Measurements from ENCODE around the gene LRRN2.

The LRRN2 gene

DNA sequence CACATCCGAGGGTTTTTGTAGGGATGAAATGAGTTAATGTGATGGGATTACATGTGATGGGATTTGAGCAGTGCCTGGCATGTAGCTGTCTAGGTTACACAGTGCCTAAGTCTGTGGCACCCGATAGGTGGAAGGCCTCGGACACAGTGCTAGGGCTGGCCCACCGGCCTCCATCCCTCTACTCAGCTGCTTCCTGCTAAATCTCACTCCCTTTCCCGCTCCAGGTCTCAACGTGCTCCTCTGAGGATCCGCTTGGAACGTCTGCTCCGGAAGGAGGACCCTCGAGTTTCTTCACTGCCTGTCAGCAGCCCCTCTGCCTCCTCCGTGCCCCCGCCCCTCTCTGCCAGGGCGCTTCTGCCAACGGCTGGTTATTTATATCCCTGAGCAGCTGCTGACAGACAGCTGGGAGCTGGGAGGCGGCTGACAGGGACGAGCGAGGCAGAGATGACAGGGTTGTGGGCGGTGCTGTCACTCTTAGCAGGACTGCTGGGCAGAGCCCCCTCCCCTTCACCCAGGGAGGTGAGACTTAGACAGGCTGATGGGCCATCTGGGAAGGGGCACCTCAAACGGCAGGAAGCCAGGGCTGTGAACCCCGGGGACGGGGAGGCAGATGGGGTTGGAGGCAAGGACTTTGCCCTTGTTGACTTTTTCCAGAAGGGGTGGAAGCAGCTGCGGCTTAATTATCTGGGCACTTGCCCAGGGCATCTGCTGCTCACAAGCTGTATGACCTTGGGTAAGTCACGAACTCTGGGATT, 26.6 kb upstream of the LRRN2 start:
- peak; percentile 98 for DNase-seq

DNA sequence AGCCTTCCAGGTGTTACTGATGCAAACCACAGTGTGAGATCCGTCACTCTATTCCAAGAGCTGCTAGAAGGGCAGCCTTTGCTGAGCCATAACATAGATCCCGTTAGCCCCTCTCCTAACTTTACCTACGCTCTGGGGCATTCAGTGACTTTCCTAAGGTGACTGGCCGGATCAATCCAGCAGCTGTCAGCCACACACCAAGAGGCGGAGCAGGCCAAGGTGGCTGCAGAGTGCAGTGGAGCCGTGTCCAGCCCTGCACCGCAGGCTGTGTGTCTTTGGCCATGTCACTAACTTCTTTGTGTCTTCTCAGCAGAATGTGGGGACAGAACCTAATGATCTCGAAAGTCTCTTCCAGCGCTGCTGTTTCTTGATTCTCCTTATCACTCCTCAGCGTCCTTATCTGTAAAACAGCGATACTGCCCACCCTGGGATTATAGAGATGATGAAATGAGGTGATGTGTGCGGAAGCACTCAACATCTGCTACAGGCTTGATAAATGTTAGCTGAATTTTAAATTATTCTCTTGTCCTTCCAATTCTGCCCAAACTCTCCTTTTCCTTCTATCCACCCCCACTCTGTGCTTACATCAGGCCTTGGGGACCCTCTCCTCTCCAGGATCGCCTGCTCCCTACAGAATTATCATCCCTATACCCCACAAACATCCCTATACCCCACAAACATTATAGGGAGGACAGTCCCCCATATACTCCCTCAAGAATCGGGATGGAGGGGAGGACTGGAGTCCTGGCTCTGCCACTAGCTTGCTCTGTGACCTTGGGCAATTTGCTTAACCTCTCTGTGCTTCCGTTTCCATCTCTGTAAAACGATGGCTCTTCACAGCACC, 25.8 kb upstream of the LRRN2 start:
- no peak for DNase-seq

DNA sequence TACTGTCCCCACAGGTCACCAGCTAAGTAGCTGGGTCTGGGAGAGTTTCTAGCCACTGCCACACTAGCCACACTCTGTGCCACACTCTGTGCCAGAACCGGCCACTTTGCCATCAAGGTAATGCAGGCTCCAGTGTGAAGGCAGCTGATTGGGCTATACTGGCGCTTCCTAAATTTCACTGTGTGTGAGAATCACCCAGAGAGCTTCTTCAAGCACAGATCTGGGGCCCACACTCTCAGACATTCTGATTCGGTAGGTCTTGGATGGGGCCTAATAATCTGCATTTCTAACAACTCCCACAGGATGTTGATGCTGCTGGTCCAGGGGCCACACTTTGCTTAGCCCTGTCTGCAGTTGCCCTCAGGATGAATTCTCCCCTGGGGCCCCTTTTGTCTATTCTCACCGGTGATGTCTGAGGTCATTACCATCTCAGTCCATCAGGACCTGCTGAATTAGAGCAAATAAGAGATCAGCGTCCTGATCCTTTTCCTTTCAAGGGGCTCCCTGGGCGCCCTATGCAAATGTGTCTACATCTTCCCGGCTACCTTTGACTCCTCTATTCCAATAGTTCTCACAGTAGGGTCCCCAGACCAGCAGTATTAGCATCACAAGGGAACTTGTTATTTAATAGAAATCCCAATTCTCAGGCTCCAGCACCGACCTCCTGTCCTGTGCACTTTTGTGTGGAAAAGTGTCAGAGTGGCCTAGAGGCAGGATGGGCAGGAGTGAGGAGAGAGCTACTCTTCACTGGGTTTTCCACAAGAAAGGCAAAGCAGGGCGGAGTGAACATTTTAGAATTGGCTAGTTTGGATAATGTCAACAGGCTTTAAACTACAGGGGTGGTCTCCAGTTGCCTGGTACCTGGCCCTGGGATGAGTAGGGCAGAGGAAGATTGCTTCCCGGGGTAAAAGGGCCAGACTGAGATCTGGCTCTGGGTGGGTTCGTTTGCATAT, 24.7 kb upstream of the LRRN2 start:
- no peak for DNase-seq

DNA sequence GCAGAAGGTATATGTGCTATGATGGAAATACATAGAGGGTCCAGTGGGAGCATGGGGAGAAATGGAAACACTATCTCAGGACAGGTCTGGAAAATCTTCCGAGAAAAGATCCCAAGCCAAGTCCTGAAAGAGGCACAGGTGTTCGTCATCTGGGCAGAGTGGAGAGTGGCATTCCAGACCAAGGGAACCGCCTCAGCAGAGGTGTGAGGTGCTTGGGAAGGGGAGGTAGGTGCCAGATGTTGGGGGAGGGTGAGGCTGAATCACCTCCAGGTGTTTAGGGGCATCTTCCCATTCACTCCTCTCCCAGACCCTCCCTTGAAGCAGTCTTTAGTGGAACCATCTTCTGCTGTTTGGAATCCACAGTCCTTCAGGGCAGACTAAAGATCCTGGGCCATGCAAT, 23.5 kb upstream of the LRRN2 start:
- no peak for DNase-seq

DNA sequence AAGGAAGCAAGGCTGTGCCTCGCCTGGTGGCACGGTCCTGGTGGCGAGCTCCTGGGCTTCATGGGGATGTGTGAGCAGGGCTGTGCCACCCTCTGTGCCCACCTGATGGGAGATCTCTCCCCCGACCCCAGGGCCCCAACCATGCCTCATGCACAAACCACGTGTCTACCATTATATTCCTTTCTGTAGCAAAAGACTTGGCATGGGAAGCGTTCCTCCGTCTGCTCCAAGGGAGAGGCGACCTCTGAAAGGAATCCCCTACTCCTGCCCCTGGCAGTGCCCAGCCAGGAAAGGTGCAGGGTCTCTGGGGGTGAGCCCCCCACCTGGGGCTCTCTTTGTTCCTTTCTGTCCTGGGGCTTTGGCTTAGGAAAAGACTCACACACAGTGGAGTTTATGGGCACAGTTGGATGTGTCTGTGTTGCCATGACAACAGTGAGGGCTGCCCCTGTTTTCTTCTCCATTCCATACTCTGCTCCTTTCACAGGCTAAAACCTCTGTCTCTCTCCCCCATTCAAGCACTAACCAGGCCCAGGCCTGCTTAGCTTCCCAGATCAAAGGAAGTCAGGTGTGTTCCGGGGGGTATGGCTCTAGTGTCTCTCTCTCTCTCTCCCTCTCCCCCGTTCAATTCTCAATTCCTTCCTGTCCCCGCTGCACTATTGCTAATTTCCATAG, 21.4 kb upstream of the LRRN2 start:
- peak; percentile 15 for DNase-seq

DNA sequence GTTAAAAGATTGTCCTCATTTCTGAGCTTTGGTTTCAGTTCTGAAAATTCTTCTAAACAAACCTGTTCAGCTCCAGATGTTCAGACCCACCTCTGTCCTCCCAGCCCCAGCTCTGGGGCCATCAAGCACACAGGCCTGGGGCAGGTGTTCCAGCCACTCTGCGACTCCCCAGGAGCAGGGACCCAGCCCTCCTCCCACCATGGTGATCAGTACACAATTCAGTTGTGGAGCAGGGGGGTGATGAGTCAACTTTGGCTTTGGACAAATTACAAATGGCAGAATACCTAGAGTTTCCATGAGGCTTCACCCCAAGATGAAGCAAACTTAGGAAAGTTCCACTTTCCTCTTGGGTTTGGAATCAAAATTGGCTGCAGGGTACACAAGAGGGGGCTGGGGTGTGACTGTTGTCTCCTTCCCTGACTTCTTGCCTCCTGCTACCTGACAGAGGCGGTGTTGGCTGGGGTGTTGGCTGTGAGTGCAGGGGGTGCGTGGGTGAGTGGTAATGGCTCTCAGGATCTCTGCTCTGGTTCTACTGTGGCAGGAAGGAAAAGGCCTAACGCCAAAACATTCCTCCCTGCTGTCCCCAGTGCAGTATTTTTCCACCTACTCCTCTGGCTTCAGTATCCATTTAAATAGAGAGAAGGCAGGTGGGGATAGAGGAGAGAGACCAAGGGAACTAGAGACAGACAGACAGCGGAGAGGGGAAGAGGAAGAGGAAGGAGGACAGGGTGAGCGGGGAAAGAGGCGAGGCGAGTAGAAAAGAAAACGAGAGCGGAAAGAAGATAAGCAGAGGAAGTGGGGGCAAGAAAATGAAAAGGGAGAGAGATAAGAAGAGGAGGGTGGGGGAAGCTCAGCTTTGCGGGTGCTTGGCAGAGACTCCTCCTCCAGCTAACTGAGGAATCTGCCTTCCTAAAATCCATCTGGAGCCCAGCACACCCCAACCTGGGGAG, 20.6 kb upstream of the LRRN2 start:
- no peak for DNase-seq

DNA sequence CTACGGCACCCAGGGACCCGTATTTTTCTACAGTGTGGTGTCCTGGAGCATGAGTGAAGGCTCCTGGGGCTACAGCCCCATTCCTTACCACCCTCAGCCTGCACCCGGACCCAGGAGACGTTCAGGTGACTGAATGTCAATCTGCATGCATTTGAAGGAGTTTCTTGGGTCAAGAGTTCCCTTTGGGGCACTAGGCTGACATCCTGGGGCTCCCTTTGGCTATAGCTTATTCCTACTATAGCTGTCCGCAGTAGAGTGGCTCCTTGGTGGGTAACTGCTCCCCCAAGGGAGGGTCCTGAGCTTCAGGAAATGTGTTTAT, 19.9 kb upstream of the LRRN2 start:
- no peak for DNase-seq

DNA sequence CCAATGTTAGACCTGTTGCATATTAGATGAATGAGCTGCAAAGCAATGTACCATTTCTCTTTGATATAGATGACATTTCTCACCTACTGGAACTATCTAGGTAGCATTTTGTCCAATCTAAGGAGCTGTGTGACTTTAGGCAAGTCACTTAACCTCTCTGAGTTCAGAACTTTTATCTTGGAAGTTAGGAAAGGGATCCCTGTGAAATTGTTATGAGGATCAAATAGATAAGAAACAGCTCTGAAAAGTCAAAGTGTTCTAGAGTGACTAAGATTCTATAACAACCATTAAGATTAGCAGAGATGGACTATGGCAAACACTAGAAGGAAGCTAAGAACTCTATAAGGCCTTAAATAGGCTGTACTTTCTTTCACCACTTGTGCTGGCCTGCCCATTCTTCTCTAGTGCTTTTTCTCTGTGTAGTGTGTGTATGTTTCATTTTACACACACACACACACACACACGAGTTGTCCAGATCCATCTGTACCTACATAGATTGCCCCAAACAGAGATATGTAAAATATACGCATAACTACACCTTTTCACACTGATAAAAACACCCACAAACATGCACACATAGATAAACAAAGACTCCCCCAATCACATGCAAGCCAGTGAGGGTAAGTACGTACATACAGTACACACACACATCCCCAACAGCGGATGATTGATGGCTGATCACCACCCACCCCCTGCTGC, 19.4 kb upstream of the LRRN2 start:
- no peak for DNase-seq

DNA sequence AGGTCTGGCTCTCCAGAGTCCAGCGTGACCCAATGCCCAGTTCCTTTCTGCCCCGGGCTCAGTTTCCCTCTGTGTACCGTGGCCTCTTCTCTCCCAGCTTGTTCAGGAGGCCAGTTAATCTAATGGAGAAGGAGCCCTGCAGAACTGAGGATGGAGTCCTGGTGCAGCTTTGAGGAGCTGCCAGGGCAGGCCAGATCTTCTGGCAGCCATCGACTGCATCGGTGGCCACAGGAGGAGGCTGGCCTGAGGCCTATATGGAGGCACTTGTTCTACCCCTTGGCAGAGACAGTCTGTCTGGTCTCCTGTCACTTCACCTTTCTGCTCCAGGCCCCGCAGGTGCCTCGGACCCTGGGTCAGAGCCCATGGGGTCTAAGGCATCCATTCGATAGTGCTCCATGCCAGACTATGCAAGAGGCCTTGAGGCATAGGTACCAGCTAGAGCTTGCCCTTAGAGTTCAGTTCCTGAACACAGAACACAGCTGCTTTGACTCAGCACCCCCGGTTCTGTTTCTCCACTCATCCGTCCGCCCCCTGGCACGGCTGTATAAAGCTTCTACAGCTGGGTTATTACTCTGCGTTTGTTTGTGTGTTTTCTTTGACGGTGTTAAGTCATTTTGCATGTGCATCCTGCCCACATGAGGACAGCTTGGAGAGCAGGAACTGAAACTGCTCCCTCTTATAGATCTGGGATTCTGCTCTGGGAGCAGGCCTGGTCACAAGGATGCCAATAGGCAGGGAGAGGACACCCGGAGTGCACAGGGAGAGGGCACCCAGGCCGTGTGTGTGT, 18.5 kb upstream of the LRRN2 start:
- DNase-seq: no peak

DNA sequence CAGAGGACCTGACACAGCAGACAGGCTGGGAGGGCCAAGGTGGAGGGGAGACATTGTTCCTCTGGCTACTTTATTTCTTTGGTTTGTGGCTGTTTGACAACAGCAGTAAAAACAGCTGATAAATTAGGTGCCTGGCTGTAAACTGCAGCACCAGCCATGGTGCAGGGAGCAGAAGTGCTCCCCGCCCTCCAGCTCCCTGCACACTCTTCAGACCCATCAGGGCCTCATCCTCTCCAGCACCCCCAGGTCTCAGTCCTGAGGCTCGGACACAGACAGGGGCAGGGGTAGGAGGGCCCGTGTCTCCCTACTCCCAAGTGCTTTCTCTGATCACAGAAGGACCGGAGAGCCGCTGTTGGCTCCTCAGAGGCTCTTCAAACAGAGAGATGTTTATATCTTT, 17.7 kb upstream of the LRRN2 start:
- DNase-seq: no peak

DNA sequence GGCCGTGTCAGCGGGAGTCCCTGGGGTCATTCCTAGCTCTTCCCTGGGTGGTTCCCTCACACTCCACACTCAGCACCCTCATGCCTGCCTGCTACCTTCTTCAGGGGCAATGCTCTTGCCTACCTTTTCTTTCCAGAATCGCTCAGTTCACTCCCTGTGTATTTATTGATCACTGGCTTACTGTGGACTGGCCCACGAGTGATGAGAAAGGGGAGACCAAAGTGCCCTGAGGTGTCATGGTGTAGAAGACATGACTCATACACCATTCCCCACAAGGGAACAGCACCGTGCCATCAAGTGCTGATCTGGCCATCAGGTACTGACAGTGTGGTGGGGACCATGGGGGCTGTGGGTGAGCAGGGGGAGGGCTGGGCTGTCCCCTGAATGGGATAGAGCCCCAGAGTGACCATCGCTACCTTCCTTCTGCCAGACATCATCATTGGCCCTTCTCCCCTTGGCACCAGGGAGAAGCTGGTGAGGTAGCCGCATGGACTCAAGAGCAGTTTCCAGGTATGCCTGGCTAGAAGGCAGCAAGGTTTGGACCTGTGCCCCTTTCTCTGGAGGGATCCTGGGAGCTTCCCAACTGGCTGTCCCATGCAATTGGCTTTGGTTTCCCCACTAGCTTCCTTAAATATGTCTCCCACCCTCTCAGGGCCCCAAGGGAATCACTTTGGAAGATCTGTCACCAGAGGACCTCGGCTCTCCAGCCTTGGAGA, 17.2 kb upstream of the LRRN2 start:
- no peak for DNase-seq

DNA sequence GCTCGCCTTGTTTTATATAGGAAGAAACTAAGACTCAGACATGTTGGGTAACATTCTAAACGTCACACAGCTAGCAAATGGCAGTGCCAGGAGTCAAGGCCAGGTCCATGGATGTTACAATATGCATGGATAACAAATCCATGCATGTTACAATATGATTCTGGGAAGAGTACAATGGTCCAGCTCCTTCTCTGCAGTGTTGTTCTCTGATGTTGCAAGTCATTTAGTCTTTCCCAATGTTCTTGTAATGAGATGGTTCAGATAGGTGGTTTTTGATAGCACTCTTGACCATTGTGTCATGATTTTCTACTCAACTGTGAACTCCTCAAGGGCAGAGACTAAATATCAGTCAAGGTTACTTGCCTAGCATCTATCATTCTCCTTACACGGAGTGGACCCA, 15.7 kb upstream of the LRRN2 start:
- no peak for DNase-seq

DNA sequence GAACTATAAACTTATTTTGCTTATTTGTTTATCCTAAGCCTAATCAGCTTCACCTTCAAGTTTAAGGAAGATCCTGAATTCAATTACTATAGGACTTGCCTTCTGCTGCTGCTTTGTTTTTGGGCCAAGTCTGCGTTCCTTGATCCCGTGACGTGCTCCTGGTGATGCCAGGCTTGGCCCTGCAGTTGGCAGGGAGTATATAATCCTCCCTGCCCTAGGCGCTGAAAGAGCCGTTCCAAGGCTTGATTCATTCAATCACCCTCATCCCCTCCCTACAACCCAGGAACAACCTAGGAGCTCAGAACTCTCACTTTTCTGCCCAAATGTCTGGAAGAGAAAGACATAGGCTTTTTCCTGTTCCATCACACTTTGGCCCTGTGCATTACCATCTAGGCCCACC, 12.4 kb upstream of the LRRN2 start:
- no peak for DNase-seq

DNA sequence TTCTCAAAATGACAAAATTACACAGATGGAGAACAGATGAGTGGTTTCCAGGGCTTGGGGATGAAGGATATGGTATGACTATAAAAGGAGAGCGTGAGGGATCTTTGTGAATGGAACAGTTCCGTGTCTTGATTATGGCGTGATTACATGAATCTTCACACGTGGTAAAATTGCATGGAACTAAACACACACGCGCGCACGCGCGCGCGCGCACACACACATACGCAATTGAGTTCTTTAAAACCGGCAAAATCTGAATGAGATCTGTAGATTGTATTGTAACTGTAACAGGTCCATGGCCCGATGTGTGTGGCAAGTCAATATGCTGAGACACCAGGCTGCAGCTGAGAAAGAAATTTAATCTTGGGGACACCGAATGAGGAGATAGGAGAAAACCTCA, 11.1 kb upstream of the LRRN2 start:
- DNase-seq: no peak

DNA sequence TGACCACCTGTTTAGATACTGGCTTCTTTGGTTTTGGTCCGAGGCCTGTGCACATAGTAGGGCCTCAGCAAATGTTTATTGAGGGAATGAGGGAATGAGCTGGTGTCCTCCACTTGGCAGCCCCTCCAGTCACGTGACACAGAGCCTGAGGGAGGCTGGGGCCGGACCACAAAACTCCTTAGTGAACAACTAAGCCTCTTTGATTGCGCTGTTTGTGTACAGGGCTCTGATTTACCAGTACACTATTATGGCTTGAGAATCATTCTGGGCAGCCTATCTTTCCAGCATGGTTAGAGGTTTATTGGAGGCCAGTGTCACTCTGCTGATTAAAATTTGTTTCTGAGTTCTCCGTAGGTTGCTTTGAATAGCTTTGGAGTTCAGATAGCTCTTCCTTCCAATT, 10.2 kb upstream of the LRRN2 start:
- no peak for DNase-seq

DNA sequence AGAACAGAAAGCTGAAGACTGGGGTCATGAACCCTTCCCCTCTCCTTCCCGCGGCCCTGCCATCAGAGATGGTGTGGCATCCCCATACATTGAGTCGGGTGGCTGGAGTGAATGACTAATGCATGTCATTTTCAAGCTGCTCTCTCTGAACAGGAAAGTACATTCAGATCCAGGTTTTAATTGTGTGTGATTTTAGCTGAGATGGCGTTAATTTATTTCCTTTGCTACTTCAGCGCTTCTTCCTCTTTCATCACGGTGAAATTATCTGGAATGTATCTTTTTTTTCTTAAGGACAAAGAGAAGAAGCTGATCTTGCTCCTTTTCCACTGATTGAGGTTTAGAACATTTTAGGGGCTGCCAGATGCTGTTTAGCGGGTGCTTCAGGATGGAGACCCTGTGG, 8.6 kb upstream of the LRRN2 start:
- no peak for DNase-seq

DNA sequence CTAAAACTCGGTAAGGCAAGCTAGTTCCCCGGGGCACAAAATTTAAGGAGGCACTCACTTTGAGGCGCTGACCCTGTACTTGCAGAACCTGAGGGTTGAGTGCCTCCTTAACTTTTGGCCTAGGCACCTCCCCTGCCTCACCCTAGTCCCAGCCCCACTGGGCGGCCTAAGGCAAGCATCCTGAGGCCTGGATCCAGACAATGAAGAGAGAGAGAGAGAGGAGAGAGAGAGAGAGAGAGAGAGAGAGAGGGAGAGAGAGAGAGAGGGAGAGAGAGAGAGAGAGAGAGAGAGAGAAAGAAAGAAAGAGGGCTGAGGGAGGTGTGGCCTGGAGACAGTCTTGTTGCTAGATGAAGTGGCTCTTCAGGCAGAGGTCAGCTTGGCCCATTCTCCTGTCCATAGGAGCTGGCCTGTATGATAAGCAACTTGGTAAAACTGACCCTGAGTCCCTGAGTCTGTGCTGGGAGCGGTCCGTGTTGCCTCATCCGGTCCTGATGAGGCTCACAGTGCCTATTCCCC, 7.4 kb upstream of the LRRN2 start:
- no peak for DNase-seq

DNA sequence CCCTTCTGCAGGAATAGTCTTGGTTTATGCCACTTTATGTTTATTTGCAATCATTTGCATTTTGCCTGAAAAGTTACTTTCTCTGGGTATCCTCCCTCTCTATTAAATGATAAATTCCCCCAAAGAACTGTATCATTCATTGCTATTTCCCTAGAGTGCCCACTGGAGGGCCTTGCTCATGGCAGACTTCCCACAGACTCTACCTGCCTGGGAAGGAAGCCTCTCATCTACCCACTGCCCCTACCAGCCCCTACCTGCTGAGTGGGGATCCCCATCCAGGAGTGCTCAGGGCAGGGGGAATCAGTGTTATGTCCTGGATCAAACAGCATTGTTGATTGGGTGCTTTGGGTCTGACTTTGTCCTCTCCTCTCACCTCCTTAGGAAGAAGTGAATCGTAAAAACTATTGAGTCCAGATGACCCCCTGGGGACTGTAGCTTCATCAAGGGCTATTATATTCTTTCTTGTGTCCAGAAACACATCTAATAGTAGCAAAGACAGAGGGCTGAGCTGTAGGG, 6.8 kb upstream of the LRRN2 start:
- peak; percentile 54 for DNase-seq

DNA sequence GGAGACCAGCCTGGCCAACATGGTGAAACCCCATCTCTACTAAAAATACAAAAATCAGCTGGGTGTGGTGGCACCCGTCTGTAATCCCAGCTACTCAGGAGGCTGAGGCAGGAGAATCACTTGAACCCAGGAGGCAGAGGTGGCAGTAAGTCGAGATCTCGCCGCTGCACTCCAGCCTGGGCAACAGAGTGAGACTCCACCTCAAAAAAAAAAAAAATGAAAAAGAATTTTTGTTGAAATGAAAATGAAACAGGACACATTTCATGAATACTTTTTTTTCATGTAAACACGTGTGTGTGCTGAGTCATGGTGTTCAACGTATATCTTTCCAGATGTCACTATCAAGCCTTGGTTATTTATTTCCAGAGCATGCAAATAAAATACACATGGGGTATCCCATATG, 5.8 kb upstream of the LRRN2 start:
- peak; percentile 72 for DNase-seq
